CD4-positive, alpha-beta T cell treated with Interleukin-4 for 1 hour (primary cell): ENCODE results near the gene INSYN2B.

Experiments
- DNase-seq, 2 donors: peaks; one replicate each; pipeline ENCODE4 v3.0.0-alpha.2; 2020 to 2022

Gene INSYN2B

DNA sequence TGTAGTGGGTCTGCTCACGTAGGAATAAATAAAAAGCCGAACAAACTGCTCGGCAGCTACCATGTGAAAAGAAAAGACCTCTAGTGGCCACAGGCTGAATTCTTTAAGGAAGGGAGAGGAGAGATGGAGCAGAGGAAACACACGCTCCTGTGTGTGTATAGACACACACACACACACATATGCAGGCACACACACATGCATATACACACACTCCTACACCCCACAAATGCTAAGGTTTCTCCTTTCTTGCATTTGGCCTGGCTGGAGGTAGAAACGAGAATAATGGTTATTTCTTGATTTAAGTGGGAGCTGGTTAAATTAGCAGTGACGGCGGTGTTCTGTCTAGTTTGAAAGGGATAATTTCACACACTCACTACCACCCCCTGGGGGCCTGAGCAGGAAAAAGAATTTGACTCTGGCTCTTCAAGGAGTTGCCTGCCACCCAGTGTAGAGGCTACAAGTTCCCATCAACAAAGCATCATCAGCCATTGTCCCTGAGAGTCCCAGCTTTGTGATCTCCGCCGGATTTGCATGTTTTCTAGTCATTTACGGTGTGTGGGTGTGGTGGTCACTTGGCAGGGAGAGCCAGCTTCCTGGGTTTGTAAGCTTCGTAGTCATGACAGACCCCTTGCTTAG is at the start of gene INSYN2B:
INSYN2B (minus strand) TSS at position 78 of the 636 bp plus-strand sequence. CDS start 96,597 bp downstream, outside the sequence.
- no peak for DNase-seq

DNA sequence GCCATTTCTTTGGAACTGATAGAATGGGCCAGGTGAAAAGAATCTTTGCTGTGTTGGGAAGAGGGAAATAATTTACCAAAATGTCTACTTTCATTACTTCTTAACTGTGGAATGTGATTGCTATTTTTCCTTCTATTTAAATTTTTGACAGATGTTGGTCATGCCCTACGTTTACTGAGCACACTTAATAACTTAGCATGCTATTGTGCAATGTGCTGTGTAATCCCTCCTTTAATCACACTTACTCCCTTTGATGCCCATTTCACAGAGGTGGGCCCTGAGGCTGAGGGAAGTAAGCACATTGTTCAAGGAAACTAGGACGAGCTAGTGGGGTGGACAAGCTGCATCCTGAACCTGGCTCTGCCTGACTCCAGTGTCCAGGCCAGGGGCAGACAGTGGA is 47.8 kb upstream of the INSYN2B start:
- DNase-seq, result no peak

DNA sequence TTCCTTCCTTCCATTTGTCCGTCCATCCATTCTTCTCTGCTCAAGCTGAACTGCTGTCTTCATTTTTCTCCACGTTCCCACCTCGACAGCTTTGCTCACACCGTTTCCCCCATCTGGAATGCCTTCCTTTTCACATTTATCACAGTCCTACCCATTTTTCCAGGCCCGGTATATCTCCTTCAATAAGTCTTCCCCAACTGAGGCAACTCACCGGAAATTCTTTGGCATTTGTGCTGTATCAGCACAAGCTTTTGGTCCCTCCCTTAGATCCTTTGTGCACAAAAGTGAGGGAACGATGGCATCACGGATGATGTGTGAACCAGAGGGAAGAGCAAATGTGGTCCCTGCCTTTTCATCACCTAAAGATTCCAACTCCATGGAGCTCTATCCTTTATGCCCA is 45.6 kb upstream of the INSYN2B start:
- no peak for DNase-seq

DNA sequence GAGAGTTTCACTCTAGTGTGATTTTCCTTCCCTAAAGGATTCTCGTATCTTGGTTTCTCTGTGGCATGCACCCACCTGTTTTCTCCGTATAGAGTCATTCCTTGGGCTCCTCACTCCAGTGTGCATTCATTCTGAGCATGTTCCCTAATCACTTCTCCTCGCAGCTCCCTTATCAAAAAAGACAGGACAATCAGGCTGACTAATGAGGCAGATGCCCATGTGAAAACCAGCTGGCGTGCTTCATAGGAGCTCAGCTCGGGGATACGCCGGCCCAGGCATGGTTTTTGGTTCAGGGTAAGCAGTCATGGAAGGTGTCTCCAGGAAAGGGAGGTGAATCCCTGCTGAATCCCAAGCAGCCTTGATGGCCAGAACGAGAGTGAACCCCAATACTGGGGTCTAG is 41.2 kb upstream of the INSYN2B start:
- DNase-seq, result no peak

DNA sequence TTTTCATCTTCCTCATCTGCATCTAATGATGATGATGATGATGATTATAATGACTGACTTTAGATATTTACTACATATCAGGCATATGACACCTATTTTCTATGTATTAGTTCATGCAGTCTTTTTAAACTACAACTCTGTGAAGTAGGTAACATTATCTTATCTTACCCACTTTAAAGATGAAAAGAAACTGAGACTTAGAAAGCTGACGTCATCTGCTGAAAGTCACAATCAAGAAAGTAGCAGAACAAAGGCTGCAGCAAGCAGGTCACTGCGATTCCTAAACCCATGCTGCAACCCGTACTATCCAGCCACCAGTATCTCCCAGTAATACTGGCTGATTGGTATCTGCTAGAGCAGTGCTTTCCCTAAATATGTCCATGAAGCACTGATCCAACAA is 40.1 kb upstream of the INSYN2B start:
- no peak for DNase-seq

DNA sequence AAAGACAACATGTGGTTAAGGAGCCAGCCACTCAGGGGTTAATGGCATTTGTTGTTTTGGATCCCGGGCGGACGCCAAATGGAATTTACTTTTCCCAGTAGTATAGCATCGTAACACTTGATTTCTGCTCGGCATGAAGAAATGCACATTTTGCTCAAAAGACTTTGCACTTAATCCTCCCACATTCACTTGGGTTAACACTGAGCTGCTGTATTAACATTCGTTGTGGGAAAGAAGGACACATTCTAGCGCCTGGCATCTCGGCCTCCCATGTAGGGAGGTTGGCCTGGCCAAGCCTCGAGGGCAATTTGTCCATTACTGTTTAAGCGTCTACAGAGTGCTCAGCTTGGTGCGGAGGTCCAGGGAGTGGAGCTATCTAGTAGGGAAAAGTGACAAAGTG is 32.3 kb upstream of the INSYN2B start:
- DNase-seq, result no peak

DNA sequence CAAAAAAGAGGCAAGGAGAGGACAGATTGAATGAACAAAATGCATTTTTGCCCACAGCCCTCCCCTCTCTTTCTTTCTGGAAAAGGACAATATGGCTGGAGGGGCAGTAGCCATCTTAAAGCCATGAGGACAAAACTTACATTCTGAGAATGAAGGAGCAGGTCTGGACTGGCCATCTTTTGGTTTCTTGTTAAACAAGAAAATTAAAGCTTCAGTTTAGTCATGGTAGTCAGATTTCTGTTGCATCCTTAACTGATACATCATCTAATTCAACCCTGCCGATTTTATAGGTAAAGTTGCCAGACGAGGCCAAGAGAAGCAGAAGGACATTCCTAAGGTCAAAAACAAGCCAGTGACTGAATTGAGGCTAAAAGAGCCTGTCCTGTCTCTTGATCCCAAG is 31.5 kb upstream of the INSYN2B start:
- DNase-seq, result no peak

DNA sequence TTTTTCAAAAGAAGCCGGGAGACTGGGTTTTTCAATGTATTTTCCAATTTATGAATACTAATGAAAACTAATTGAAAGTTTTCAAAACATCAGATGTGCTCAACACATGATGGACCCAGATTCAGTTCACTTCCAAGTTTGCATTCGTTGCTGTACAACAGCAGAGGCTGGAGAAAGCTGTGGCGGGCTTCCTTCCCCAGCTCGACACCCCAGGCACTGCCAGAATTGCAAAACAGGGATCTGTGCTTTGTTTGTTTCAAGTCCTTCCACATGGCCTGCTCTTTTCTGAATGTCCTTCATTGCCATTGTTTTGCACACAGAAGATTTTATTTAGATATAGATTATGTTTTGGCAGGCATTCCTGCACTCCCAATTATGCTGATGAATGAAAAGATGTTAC is 30.3 kb upstream of the INSYN2B start:
- no peak for DNase-seq

DNA sequence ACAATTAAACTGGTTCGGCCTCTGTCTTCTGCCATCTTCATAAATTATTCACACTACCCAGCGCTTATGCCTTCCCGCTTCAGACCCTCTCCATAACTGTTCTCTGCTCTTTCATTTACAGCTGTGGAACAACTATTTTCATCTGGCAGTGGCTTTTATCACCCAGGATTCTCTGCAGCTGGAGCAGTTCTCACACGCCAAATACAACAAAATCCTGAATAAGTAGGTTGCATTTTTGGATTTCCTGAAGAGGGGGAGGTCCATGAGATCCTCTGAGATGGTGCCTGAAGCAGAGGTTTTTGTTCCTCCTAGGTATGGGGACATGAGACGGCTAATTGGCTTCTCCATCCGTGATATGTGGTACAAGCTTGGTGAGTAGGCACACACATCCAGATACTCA is 28.1 kb upstream of the INSYN2B start:
- no peak for DNase-seq

DNA sequence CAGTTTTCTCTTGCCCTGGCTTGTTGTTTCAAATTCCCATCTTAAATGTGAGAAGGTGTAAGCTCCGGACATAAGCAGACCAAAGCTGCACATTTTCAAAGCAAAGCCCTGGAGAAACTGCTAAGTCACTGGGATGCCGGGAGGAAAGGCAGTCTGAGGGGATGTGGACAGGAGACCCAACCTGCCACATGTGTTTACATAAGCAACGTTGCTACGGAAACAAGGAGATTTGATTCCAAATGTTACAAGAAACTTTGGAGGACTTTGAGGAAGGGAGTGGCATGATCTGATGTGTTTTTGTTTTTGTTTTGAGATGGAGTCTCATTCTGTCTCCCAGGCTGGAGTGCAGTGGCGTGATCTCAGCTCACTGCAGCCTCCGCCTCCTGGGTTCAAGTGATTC is 25.7 kb upstream of the INSYN2B start:
- DNase-seq, result no peak

DNA sequence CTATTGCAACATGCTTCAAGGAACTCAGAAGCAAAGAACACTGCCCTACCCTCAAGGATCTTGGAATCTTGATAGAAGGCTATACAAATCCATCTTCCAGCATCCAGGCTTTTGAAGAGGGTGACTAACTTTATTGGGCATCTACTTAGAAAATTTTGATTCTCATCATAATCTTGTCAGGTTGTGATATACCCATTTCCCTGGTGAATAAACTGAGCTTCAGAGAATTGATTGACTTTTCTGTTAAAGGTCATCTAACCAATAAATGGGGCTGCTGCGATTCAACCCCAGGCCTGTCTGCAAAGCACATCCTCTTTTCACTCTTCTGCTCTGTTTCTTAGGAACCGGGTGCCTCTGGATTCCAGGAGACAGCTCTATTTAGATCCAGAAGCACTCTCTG is 19.9 kb upstream of the INSYN2B start:
- DNase-seq, result no peak

DNA sequence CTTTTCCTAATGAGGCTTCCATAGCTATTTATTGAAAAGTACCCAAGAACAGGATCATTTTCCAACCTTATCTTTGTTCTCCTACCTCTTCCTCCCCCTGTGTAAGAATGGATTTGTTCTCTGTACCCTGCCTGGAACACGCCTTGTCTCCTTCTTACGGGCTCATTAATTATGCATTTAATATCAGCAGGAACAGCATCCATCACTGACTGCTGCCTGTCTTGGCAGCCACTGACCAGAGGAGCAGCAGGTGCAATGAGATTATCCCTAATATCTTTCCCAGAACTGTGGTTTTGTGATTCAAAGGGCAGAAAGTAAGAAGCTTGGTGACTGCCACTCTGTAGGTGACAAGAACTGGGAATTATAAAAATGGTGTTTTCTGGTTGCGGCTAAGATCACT is 19.3 kb upstream of the INSYN2B start:
- no peak for DNase-seq

DNA sequence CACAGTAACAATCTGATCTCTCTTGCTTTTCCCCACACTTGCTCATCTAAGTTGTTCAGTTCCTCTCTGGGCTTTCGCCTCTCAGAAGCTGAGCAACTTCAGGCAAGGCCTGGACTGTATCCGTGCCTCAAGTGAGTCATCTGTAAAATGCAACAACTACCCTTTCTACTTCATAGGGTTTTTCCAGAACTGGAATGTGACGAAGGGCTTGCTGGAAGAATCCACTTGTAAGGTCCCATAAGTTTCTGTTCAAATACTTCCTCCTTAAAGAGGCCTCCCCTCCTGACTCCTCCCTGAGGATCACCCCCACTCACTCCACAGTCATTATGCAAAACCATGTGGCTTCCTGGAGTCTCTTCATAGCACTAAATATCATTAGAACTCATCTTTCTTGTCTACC is 17.5 kb upstream of the INSYN2B start:
- DNase-seq, result no peak

DNA sequence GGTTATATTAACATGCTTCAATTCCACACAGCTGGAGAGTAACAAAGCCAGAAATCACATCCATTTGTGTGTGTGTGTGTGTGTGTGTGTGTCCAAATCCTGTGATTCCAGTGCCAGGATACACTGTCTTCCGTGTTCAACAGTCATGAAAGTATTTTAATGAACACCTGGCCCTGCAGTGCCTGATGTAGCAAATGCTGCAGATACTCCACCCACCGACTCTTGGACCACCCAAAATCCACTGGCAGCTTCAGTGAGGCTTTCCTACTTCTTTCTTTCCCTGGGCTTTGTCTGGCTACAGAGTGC is 13.1 kb upstream of the INSYN2B start:
- no peak for DNase-seq

DNA sequence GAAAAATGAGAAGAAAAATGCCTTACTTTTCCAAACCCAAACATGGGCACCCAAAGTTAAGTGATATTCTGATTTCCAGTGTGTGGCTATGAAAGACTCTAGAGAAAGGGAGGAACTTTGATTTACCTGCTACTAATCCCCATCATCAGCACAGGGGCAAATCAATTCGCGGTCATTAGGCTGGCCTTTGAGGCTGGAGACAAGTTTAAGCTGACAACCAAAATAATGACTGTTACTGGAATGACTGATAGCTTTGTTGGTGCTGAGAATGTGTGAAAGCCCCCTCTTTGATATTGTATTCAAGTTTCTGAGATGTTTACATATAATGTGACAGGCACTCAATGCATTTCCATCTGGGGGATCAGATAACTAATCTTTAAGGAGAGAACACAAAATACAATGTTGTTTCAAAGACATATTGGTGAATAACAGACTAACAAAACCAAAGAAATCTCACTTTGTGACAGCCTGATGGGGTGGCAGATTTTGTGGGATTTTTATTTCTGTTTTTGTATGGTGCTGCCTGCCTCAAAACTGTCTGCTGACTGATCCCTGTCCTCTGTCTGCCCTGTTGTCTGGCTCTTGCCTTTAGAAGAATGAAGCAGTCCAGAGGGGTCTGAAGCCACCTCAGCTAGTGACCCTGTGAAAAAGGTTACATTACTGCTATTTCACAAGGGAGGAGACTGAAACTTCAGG is 12.6 kb upstream of the INSYN2B start:
- DNase-seq, result no peak

DNA sequence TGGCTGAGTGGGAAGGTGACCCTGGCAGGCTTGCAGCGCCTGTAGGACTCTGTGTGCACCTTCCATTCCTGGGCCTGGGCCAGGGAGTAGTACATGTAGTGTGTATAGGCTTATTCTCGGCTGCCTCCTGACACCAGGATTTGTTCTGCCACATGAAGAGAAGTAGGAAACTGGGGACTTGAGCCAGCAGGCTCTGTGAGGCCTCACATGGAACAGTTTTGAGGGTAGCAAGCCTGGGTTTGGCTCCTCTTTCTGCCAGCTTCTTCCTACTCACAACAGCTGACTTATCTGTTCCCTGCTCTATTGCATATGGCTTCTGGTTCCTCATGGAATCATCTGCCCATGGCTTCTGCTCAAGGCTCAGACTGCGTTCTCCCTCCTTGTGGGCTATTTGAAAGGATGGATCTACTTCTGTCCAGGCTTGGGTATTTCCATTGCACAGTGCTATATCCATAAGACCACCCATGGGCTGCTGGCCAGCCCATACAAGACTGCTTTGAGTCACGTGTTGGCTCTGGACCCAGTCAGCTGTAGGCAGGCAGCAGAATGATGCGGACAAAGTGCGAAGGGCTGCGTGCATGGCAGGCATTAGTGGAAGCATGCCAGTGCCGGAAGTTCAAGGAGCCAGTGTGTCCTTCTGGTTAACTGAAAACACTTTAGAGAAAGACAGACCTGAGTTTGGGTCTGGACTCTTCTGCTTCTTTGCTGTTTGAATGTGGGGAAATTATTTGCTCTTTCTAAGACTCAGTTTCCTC is 11.0 kb upstream of the INSYN2B start:
- no peak for DNase-seq

DNA sequence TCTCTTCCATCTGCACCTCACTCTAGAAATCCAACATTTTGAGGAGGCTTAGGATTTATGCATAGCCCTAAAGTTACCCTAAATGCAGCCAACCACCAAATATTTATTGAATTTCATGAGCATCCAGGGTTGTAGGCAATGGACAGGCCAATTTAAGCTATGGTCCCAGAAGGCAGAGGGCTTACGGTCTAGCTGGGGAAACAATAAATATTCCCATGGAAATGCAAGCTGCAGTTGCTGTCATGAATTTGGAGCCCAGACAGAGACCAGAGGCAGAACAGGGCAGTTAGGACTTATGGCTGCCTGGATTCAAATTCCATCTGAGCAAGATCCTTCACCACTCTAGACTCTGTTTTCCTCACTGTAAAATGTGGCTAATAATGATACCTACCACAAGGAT is 9.1 kb upstream of the INSYN2B start:
- no peak for DNase-seq

DNA sequence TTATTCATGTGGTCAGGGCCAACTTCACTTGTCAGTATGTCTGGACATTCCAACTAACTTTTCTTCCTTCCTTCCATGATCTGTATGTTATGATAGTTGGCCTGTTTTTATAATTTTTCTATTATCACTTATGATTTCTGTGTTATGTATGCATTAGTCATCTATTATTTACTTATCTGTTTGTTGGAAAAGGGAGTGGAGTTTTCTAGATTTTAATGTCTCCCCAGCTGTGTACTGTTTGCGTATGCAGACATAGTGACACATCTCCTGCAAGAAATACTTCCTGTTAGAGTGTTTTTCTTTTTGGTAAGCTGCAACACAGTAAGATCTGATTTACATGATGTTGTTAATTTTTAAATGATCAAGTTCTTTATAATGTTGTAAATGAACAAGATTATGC is 8.7 kb upstream of the INSYN2B start:
- DNase-seq, result no peak

DNA sequence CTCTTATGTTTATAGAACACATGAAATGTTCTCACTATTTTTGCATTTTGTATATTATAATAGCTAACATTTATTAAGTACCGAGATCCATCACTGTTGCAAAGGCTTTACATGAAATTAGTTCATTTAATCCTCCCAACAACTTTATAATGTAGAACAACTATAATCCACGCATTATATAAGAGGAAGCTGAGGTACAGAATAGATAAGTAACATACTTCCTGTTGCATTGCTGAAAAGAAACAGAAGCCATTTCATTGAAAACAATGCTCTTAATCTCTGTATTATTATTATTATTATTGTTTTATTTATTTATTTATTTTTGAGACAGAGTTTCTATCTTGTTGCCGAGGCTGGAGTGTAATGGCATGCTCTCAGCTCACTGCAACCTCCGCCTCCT is 7.9 kb upstream of the INSYN2B start:
- DNase-seq, result no peak

DNA sequence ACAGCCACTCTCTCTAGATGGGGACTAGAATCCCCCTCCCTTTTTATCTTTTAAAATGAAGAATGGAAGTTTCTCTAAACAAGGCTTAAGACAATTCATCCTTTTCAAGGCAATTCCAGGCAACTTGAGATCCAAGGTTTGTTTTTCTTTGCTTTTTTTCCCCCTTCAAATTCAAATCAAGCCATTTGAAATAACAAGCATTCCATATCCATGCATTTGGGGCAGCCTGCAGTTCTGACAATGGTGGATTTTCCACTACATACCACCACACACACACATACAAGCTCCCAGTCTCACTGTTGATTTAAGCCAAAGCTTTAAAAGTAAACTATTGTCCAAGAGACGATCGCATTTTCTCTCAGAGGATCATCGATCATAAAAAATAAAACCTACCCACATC is 424 bp downstream of the INSYN2B start:
- DNase-seq, result no peak

DNA sequence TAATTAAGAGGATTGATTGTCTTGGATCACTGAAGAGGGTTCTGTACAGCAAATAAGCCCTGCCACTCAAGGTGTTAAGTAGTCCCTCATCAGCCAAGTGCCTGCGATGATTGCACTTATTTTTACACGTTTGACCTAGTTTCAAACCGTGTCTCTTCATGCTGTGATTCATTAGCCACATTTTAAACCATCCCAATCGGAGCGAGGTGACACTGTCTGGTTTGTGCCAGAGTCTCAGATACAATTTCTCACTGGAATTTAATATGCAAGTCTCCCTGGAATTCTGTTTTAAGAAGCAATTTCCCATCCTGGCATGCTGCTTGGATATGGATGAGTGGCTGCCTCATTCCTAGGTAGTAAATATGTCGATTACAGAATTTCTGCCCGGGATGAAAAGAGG is 1.6 kb downstream of the INSYN2B start:
- DNase-seq, result no peak

DNA sequence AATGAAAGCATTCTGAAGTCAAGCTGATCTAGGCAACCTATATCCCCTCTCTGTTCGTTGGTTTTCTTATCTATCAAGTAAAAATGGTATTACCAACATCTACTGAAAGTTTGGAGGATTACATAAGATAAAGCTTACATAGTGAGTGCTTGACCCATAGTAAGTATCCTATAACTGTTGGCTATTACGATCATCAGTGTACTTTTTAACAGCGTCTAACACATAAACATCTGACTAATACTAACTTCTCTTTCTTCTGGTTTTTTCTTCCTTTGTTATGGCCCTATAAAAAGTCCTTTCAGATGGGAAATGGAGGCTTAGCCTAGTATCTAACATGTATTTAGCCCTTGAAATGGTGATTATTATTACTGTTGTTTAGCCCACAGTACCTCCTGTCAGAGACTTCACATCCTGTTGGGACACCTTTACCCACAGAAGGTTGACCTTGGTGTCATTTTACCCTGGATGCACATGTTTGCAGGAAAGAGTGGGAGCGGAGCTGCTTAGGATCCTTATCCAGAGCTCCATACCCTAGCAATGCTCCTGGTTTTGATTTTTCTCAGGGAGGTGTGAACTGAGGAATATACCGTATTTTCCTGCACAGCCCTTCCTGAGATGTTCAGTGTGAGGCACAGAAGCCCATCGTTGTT is 6.0 kb downstream of the INSYN2B start:
- DNase-seq, result no peak

DNA sequence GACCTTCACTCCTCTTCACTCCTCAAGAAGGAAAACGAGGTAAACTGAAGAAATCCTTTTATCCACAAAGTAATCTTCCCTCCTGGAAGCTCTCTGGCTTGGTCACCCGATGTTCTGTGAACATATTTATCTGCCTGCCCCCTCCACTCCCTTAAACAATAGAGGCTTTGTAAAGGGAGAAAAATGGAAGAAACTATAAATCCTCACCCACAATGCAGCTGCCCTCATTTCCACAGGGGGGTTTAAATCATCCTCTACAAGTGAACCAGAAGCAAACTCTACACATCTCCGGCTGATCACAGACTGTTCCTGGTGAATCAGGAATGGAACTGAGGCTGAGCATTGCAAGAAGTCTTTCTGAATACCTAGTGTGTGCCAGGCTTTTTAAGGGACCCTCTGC is 7.2 kb downstream of the INSYN2B start:
- DNase-seq, result no peak

DNA sequence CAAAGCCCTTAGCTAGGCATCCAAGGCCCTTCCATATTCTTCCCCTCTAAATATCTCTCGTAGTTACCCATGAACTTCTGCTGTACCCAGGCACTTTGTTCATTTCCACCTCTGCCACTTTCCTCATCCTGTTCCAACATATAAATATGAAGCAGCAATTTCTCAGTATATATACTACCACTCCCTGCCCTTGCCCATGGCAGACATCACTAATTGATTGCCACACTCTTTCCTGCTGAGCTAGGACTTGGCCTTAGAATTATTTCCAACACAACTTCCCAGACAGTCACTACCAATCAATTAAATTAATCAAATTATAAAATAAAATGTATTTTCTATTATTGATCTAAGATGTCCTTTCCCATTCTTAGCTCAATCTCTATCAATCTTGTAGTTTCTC is 8.5 kb downstream of the INSYN2B start:
- DNase-seq, result no peak
